ENCODE measurements around the gene P2RX3.

DNA sequence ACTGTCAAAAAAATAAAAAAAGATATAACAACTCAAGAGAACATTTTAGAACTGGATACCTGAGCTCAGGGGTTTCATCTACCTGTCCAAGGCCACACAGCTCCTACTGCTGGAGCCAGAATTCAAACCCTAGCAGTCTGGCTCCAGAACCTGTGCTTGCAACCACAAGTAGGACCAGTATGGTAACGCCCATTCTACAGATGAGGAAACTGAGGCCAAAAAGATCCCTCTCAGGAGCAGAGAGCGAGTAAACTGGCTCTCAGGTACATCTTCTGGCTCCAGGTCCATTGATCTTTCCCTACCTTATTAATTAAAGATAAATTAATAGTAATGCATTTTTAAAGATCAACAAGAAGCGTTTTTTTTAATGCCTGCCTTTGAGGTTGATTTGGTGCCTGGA lies 19.2 kb downstream of the P2RX3 start:
- TF ChIP-seq EZH2 (IDR thresholded peaks at IDR 0.05; ENCODE audit: borderline replicate concordance, control insufficient read depth, low read depth, low read length) (no peak), CTCF (IDR thresholded peaks at IDR 0.05 in 2 of 3, conservative IDR thresholded peaks at IDR 0.05 in 1 of 3; ENCODE audit: control insufficient read depth in 2 of 3, extremely low read depth in 1 of 3, insufficient read depth in 1 of 3, low read depth in 3 of 3, low read length in 3 of 3) (no peak), TAF1 (IDR thresholded peaks at IDR 0.05; ENCODE audit: borderline replicate concordance, low read depth, low read length) (no peak), TCF12 (IDR thresholded peaks at IDR 0.05; ENCODE audit: low read depth, low read length) (no peak), ZBTB11 (CRISPR knock-in tag; IDR thresholded peaks at IDR 0.05) (no peak), BHLHE40 (IDR thresholded peaks at IDR 0.05; ENCODE audit: borderline replicate concordance in 1 of 2, low read depth in 2 of 2, low read length in 1 of 2) (no peak), CREB1 (IDR thresholded peaks at IDR 0.05; ENCODE audit: low read depth) (no peak), POLR2AphosphoS5 (IDR thresholded peaks at IDR 0.05; ENCODE audit: low read length) (no peak), PKNOX1 (IDR thresholded peaks at IDR 0.05) (no peak)
- TF ChIP-seq, protein P1, sequence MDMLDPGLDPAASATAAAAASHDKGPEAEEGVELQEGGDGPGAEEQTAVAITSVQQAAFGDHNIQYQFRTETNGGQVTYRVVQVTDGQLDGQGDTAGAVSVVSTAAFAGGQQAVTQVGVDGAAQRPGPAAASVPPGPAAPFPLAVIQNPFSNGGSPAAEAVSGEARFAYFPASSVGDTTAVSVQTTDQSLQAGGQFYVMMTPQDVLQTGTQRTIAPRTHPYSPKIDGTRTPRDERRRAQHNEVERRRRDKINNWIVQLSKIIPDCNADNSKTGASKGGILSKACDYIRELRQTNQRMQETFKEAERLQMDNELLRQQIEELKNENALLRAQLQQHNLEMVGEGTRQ (IDR thresholded peaks at IDR 0.05; ENCODE audit: borderline replicate concordance, low read depth, low read length): no peak
- TF ChIP-seq, protein P2, sequence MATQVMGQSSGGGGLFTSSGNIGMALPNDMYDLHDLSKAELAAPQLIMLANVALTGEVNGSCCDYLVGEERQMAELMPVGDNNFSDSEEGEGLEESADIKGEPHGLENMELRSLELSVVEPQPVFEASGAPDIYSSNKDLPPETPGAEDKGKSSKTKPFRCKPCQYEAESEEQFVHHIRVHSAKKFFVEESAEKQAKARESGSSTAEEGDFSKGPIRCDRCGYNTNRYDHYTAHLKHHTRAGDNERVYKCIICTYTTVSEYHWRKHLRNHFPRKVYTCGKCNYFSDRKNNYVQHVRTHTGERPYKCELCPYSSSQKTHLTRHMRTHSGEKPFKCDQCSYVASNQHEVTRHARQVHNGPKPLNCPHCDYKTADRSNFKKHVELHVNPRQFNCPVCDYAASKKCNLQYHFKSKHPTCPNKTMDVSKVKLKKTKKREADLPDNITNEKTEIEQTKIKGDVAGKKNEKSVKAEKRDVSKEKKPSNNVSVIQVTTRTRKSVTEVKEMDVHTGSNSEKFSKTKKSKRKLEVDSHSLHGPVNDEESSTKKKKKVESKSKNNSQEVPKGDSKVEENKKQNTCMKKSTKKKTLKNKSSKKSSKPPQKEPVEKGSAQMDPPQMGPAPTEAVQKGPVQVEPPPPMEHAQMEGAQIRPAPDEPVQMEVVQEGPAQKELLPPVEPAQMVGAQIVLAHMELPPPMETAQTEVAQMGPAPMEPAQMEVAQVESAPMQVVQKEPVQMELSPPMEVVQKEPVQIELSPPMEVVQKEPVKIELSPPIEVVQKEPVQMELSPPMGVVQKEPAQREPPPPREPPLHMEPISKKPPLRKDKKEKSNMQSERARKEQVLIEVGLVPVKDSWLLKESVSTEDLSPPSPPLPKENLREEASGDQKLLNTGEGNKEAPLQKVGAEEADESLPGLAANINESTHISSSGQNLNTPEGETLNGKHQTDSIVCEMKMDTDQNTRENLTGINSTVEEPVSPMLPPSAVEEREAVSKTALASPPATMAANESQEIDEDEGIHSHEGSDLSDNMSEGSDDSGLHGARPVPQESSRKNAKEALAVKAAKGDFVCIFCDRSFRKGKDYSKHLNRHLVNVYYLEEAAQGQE (IDR thresholded peaks at IDR 0.05; ENCODE audit: low read depth, low read length): no peak
